ENCODE results near the gene ZMIZ1.
A peak's percentile ranks its signal among the peaks of the same experiment; 100 is the strongest.
"Not testable (repeated sequence)": the region's sequence is repeated elsewhere in the genome, so short reads cannot be mapped to it uniquely, and the experiment has no call there.

The ZMIZ1 gene

DNA sequence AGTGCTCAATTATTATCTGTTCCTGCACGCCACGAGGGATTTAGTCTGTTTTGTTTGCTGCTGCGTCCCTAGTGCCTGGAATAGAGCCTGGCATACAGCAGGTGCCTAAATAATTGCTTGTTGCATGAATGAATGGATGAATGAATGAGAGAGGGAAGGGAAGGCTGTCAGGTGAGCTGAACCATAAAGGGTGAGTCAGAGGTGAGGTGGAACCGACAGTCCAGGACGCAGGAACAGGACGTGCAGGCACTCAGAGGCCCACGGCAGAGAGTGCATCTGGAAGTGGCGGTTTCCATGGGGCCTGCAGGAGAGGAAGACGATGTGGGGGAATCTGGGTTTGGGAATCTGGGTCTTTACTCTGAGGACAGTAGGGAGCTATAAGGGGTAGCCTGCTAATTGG is 260.8 kb downstream of the ZMIZ1 start:
- Histone ChIP-seq H3K27ac (ENCODE audit: low read length, poor library complexity, severe bottlenecking) (no peak overlapping the region), H3K4me3 (ENCODE audit: insufficient read depth in 1 of 2, low read depth in 1 of 2, low read length in 2 of 2) (no peak overlapping the region), H3K4me2 (ENCODE audit: low read length, poor library complexity, severe bottlenecking) (no peak overlapping the region), H3K36me3 (ENCODE audit: control insufficient read depth in 1 of 2, insufficient read depth in 2 of 2, low read depth in 1 of 2, low read length in 2 of 2) (no peaks in the 10 kb centered on the region), H3K9me3 (ENCODE audit: control insufficient read depth, low read length) (no peaks in the 10 kb centered on the region), H2AFZ (ENCODE audit: low read depth, low read length) (no peak overlapping the region), H3K9ac (ENCODE audit: low read length) (no peak overlapping the region), H3K79me1 (replicated peaks; ENCODE audit: low read length, poor library complexity, severe bottlenecking) (no peaks in the 10 kb centered on the region), H3K14ac (ENCODE audit: low read length in 2 of 2) (no peak overlapping the region), H2BK120ac (ENCODE audit: low read depth, low read length) (no peak overlapping the region), H2AK5ac (ENCODE audit: low read length, severe bottlenecking) (no peak overlapping the region), H2BK15ac (ENCODE audit: low read depth, poor library complexity, severe bottlenecking) (no peak overlapping the region), H3K4ac (ENCODE audit: low read depth in 1 of 2, low read length in 2 of 2) (no peak overlapping the region), H2BK12ac (ENCODE audit: low read length in 2 of 2) (no peak overlapping the region), H3K27me3 (ENCODE audit: control insufficient read depth in 1 of 2, insufficient read depth in 1 of 2, low read length in 2 of 2) (no peaks in the 10 kb centered on the region), H4K91ac (ENCODE audit: low read length) (no peak overlapping the region), H3K18ac (ENCODE audit: low read depth in 1 of 2, low read length in 2 of 2) (no peak overlapping the region), H2BK5ac (ENCODE audit: low read depth, low read length, poor library complexity, severe bottlenecking) (no peak overlapping the region), H3K4me1 (ENCODE audit: control insufficient read depth, insufficient read depth, low read depth, low read length) (peaks cover 17% of the 10 kb centered on the region), H4K8ac (ENCODE audit: low read length) (no peak overlapping the region), H3K23ac (ENCODE audit: low read length in 2 of 2) (no peak overlapping the region)
- DNase-seq = no peak
- 81% methylated on average over 9 of the region's 9 CpGs for WGBS

DNA sequence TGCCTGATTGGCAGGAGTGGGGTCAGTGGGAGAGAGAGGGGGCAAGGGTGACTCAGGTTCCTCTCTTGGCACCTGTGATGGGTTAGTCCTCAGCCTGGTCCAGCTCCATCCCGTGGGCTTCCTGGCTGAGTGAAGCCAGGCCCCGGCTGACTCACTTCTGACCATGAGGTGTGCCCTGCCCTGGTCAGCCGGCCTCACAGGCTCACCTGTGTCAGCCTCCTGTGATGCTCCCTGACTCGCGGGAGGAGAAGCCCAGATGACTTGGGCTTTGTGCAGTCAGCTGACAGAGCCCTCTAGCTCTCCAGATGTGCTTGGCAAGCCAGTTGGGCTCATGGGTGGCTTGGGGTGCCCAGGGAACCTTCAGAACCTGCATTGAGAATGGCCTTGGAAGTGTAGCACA is 262.5 kb downstream of the ZMIZ1 start:
- Histone ChIP-seq H2BK12ac (ENCODE audit: low read length in 2 of 2) (peak overlapping the region in 1 of 2 experiments; percentile 21), H3K9ac (ENCODE audit: low read length) (no peak overlapping the region), H4K91ac (ENCODE audit: low read length) (no peak overlapping the region), H3K27me3 (ENCODE audit: control insufficient read depth in 1 of 2, insufficient read depth in 1 of 2, low read length in 2 of 2) (no peaks in the 10 kb centered on the region), H3K9me3 (ENCODE audit: control insufficient read depth, low read length) (no peaks in the 10 kb centered on the region), H3K4me2 (ENCODE audit: low read length, poor library complexity, severe bottlenecking) (no peak overlapping the region), H2BK5ac (ENCODE audit: low read depth, low read length, poor library complexity, severe bottlenecking) (no peak overlapping the region), H4K8ac (ENCODE audit: low read length) (peak overlapping the region; percentile 5), H3K79me1 (replicated peaks; ENCODE audit: low read length, poor library complexity, severe bottlenecking) (no peaks in the 10 kb centered on the region), H3K27ac (ENCODE audit: low read length, poor library complexity, severe bottlenecking) (no peak overlapping the region), H2AFZ (ENCODE audit: low read depth, low read length) (no peak overlapping the region), H3K14ac (ENCODE audit: low read length in 2 of 2) (no peak overlapping the region), H3K36me3 (ENCODE audit: control insufficient read depth in 1 of 2, insufficient read depth in 2 of 2, low read depth in 1 of 2, low read length in 2 of 2) (no peaks in the 10 kb centered on the region), H2AK5ac (ENCODE audit: low read length, severe bottlenecking) (no peak overlapping the region), H2BK120ac (ENCODE audit: low read depth, low read length) (no peak overlapping the region), H3K18ac (ENCODE audit: low read depth in 1 of 2, low read length in 2 of 2) (peak overlapping the region in 1 of 2 experiments; percentile 3), H3K4me3 (ENCODE audit: insufficient read depth in 1 of 2, low read depth in 1 of 2, low read length in 2 of 2) (no peak overlapping the region), H3K23ac (ENCODE audit: low read length in 2 of 2) (no peak overlapping the region), H2BK15ac (ENCODE audit: low read depth, poor library complexity, severe bottlenecking) (no peak overlapping the region), H3K4me1 (ENCODE audit: control insufficient read depth, insufficient read depth, low read depth, low read length) (peaks cover 29% of the 10 kb centered on the region), H3K4ac (ENCODE audit: low read depth in 1 of 2, low read length in 2 of 2) (no peak overlapping the region)
- no peak for DNase-seq
- 86% methylated on average over 5 of the region's 5 CpGs for WGBS

DNA sequence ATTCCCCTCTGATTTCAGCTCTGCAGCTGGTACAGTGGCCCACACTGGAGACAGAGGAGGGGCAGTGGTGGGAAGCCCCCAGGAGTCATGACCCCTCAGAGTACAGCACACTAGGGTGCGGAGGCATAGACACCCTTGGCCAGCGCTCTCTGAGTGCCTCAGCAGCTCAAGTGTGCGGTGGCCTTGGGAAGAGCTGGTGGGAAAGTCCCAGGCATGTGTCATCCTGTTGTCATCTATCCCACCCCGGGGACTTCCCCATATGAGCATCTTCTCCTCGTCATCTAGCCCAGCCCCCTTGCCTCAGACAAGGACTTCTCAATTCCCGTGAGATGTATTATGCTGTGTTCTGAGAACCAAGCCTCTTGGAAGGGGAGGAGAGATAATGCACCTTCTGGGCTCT is 262.9 kb downstream of the ZMIZ1 start:
- Histone ChIP-seq H3K27ac (ENCODE audit: low read length, poor library complexity, severe bottlenecking) (no peak overlapping the region), H3K23ac (ENCODE audit: low read length in 2 of 2) (no peak overlapping the region), H4K8ac (ENCODE audit: low read length) (no peak overlapping the region), H3K4me3 (ENCODE audit: insufficient read depth in 1 of 2, low read depth in 1 of 2, low read length in 2 of 2) (no peak overlapping the region), H3K79me1 (replicated peaks; ENCODE audit: low read length, poor library complexity, severe bottlenecking) (no peaks in the 10 kb centered on the region), H4K91ac (ENCODE audit: low read length) (no peak overlapping the region), H3K27me3 (ENCODE audit: control insufficient read depth in 1 of 2, insufficient read depth in 1 of 2, low read length in 2 of 2) (no peaks in the 10 kb centered on the region), H2BK12ac (ENCODE audit: low read length in 2 of 2) (no peak overlapping the region), H2BK120ac (ENCODE audit: low read depth, low read length) (no peak overlapping the region), H3K14ac (ENCODE audit: low read length in 2 of 2) (no peak overlapping the region), H2AK5ac (ENCODE audit: low read length, severe bottlenecking) (no peak overlapping the region), H2AFZ (ENCODE audit: low read depth, low read length) (no peak overlapping the region), H3K4me2 (ENCODE audit: low read length, poor library complexity, severe bottlenecking) (no peak overlapping the region), H3K18ac (ENCODE audit: low read depth in 1 of 2, low read length in 2 of 2) (peak overlapping the region in 1 of 2 experiments; percentile 3), H2BK5ac (ENCODE audit: low read depth, low read length, poor library complexity, severe bottlenecking) (no peak overlapping the region), H3K36me3 (ENCODE audit: control insufficient read depth in 1 of 2, insufficient read depth in 2 of 2, low read depth in 1 of 2, low read length in 2 of 2) (no peaks in the 10 kb centered on the region), H3K4me1 (ENCODE audit: control insufficient read depth, insufficient read depth, low read depth, low read length) (peaks cover 34% of the 10 kb centered on the region), H3K9me3 (ENCODE audit: control insufficient read depth, low read length) (no peaks in the 10 kb centered on the region), H2BK15ac (ENCODE audit: low read depth, poor library complexity, severe bottlenecking) (no peak overlapping the region), H3K4ac (ENCODE audit: low read depth in 1 of 2, low read length in 2 of 2) (peak overlapping the region in 1 of 2 experiments; percentile 11), H3K9ac (ENCODE audit: low read length) (no peak overlapping the region)
- DNase-seq = peak; percentile 94
- 48% methylated on average over 6 of the region's 6 CpGs for WGBS

DNA sequence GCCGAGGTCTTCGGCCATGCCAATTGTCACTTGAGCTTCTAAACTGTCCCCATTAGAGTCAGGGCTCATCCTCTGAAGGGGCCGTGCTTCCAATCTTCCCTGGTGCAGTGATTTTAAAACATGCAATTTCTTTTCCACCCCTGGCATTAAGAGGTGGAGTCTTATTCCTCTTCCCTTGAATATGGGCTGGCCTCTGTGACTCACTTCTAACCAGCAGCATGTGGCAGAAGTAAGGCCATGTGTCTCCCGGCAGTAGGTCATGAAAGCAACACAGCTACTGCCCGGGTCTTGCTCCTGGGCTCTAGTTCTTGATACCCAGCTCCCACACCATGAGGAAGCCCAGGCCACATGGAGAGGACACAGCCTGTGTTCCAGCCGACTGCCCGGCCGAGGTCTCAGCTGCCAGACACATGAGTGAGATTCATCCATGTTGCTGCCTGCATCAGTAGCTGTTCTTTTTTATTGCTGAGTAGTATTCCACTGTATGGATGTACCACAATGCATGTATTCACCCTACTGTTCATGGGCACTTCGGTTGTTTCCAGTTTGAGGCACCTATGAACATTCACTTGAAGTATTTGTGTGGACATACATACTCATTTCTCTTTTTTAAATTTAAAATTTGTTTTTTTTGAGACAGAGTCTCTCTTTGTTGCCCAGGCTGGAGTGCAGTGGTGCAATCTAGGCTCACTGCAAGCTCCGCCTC is 264.0 kb downstream of the ZMIZ1 start:
- not testable (repeated sequence) for H3K14ac ChIP-seq (ENCODE audit: low read length in 2 of 2); H3K79me1 ChIP-seq (replicated peaks; ENCODE audit: low read length, poor library complexity, severe bottlenecking); H3K23ac ChIP-seq (ENCODE audit: low read length in 2 of 2); H3K27ac ChIP-seq (ENCODE audit: low read length, poor library complexity, severe bottlenecking); H3K4me3 ChIP-seq (ENCODE audit: insufficient read depth in 1 of 2, low read depth in 1 of 2, low read length in 2 of 2); H3K4me2 ChIP-seq (ENCODE audit: low read length, poor library complexity, severe bottlenecking); H2AK5ac ChIP-seq (ENCODE audit: low read length, severe bottlenecking); H3K9ac ChIP-seq (ENCODE audit: low read length); H4K8ac ChIP-seq (ENCODE audit: low read length); H3K4ac ChIP-seq (ENCODE audit: low read depth in 1 of 2, low read length in 2 of 2); H2BK5ac ChIP-seq (ENCODE audit: low read depth, low read length, poor library complexity, severe bottlenecking); H2AFZ ChIP-seq (ENCODE audit: low read depth, low read length); H2BK12ac ChIP-seq (ENCODE audit: low read length in 2 of 2); H3K18ac ChIP-seq (ENCODE audit: low read depth in 1 of 2, low read length in 2 of 2); H3K27me3 ChIP-seq (ENCODE audit: control insufficient read depth in 1 of 2, insufficient read depth in 1 of 2, low read length in 2 of 2); H4K91ac ChIP-seq (ENCODE audit: low read length); H3K9me3 ChIP-seq (ENCODE audit: control insufficient read depth, low read length); DNase-seq; H3K36me3 ChIP-seq (ENCODE audit: control insufficient read depth in 1 of 2, insufficient read depth in 2 of 2, low read depth in 1 of 2, low read length in 2 of 2); H2BK120ac ChIP-seq (ENCODE audit: low read depth, low read length); H2BK15ac ChIP-seq (ENCODE audit: low read depth, poor library complexity, severe bottlenecking)
- 97% methylated on average over 2 of the region's 10 CpGs for WGBS
- H3K4me1 ChIP-seq (ENCODE audit: control insufficient read depth, insufficient read depth, low read depth, low read length) = peaks cover 39% of the 10 kb centered on the region

Data from mesenchymal stem cell (in vitro differentiated cells and primary cell).